ENCODE measurements around the gene MYO16.

The MYO16 gene

DNA sequence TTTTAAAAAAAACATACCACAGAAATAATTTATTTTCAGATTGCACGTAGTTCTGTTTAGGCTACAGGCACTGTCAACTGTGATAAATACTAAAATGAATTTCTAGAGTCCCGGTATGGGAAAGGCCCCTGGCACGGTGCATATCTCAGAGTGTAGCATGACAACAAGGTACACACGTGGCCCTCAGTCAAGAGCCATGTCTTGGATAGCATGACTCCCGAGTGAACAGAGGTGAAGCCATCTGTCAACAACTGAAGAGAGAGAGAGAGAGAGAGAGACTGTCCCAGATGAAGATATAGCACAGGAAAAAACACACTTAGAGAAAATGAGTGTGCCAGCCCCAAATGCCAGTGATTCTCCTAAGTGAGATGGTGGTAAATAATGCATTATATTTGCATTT lies 297.5 kb downstream of the MYO16 start:
- Histone ChIP-seq H3K36me3 (no peaks in the 10 kb centered on the region), H3K4me1 (no peaks in the 10 kb centered on the region), H3K9me3 (no peaks in the 10 kb centered on the region), H3K4me3 (ENCODE audit: low read depth, low read length) (no peak overlapping the region), H3K27me3 (peaks cover 48% of the 10 kb centered on the region)
- DNase-seq, result no peak
- TF ChIP-seq, protein P1, sequence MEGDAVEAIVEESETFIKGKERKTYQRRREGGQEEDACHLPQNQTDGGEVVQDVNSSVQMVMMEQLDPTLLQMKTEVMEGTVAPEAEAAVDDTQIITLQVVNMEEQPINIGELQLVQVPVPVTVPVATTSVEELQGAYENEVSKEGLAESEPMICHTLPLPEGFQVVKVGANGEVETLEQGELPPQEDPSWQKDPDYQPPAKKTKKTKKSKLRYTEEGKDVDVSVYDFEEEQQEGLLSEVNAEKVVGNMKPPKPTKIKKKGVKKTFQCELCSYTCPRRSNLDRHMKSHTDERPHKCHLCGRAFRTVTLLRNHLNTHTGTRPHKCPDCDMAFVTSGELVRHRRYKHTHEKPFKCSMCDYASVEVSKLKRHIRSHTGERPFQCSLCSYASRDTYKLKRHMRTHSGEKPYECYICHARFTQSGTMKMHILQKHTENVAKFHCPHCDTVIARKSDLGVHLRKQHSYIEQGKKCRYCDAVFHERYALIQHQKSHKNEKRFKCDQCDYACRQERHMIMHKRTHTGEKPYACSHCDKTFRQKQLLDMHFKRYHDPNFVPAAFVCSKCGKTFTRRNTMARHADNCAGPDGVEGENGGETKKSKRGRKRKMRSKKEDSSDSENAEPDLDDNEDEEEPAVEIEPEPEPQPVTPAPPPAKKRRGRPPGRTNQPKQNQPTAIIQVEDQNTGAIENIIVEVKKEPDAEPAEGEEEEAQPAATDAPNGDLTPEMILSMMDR (IDR thresholded peaks at IDR 0.05; ENCODE audit: low read depth, low read length), result no peak

DNA sequence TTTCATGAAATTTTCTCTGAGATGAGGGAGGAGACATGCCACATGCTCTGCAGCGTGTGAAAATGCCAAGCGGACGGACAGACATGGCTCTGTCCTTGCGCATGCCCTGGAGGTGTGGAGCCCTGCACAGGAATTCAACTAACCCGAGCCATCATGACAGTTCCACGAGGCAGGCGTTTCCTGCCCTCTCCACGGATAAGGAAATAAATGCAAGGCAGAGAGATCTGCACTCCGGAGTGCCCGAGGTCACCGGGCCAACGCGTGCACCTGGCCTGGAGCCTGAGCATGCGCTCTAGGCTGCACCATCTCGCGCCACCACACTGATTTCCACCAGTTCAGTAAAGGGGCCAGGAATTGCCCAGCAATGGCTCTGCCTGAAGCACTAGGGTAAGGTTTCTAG lies 298.2 kb downstream of the MYO16 start:
- Histone ChIP-seq H3K9me3 (no peaks in the 10 kb centered on the region), H3K4me1 (no peaks in the 10 kb centered on the region), H3K36me3 (no peaks in the 10 kb centered on the region), H3K27me3 (peaks cover 42% of the 10 kb centered on the region), H3K4me3 (ENCODE audit: low read depth, low read length) (no peak overlapping the region)
- TF ChIP-seq, protein P1 (IDR thresholded peaks at IDR 0.05; ENCODE audit: low read depth, low read length), result no peak
- DNase-seq, result no peak

DNA sequence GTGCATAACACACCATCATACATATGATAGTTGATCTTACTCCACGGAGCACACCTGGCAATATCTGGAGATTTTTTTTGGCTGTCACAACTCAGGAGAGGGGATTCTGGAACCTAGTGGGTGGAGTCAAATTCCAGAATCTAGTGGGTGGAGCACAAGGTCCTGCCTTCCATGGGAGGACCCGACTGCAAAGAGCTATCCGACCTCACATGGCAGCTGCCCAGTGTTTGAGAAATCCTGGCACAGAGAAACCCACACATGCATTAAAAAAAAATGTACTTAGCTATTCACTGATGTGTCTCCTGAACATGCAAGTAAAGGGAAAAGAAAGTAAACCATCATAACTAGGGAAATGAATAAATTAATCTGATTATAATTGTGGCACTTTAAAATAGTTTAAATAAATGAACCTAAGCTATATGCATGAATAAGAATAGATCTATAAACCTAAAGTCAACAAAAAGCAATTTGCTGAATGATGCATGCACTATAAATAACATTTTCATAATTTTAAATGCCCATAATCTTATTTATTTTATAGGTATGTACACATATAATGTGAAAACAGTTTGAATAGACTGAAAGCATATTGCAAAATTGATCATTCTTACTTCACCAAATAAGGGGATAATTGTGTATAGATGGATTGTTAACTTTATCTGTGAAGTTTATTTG lies 300.3 kb downstream of the MYO16 start:
- no peak overlapping the region for H3K4me3 ChIP-seq (ENCODE audit: low read depth, low read length)
- DNase-seq, result no peak
- no peaks in the 10 kb centered on the region for H3K36me3 ChIP-seq
- no peaks in the 10 kb centered on the region for H3K9me3 ChIP-seq
- peaks cover 22% of the 10 kb centered on the region for H3K27me3 ChIP-seq
- no peaks in the 10 kb centered on the region for H3K4me1 ChIP-seq
- TF ChIP-seq, protein P1 (IDR thresholded peaks at IDR 0.05; ENCODE audit: low read depth, low read length), result no peak

DNA sequence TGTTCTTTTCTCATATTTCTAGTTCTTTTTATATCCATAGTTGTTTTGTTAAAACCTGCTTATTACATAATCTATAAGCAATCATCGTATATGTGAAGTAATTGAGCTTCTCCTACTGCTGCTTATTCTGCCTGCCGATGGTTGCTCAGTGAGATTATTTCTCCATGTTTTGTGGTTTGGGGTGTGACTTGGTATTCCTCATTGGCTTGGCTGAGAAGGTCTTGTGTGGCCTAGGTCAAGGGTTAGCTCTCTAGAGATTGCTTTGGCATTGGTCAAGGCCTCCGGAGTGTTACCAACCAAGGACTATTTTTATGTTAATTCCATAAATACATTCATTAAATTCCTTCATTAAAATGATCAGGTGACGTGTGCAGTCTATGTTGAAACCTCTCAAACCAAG lies 302.8 kb downstream of the MYO16 start:
- H3K4me3 ChIP-seq (ENCODE audit: low read depth, low read length), result no peak overlapping the region
- peaks cover 10% of the 10 kb centered on the region for H3K27me3 ChIP-seq
- TF ChIP-seq, protein P1 (IDR thresholded peaks at IDR 0.05; ENCODE audit: low read depth, low read length), result no peak
- no peaks in the 10 kb centered on the region for H3K4me1 ChIP-seq
- no peaks in the 10 kb centered on the region for H3K9me3 ChIP-seq
- no peak for DNase-seq
- no peaks in the 10 kb centered on the region for H3K36me3 ChIP-seq

DNA sequence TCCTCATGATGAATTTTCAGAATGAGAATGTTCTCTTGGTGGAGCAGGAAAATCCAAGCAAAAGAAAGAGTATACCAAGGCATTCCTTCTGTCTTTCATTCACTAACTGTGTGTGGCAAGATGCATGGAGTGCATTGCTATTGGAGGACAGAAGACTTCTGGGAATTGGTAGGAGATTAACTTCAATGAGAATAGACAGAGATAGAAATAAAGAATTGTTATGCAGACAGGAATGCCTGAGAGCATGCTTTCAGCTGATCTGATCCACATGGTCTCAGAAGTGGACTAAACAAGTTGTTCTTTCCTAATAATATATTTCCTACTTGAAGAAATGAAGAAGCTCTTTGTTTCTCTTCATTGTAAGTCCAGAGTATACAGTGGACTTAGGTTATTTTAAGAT lies 303.6 kb downstream of the MYO16 start:
- no peaks in the 10 kb centered on the region for H3K9me3 ChIP-seq
- H3K4me3 ChIP-seq (ENCODE audit: low read depth, low read length), result no peak overlapping the region
- H3K27me3 ChIP-seq, result peaks cover 10% of the 10 kb centered on the region
- H3K4me1 ChIP-seq, result no peaks in the 10 kb centered on the region
- TF ChIP-seq, protein P1 (IDR thresholded peaks at IDR 0.05; ENCODE audit: low read depth, low read length), result no peak
- no peak for DNase-seq
- no peaks in the 10 kb centered on the region for H3K36me3 ChIP-seq

DNA sequence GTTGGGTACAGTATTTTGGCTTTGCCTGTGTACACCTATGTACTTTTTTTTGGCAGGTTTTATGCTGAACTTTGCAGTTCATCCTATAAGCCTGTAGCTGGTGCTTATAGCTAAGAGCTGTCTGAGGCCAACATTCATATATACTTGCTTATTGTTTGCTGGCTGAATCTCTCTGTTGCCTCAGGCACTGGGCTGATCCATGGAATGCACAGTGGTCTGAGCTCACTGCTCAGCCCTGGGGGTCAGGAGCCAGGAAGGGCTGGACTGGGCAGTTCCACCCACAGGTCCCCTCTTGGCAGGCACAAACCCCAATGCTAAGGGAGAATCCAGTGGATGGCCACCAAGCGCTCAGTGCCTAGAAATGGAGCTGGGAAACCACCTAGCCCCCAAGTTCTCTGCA lies 308.7 kb downstream of the MYO16 start:
- H3K36me3 ChIP-seq, result no peaks in the 10 kb centered on the region
- no peak overlapping the region for H3K4me3 ChIP-seq (ENCODE audit: low read depth, low read length)
- no peaks in the 10 kb centered on the region for H3K9me3 ChIP-seq
- DNase-seq, result no peak
- no peaks in the 10 kb centered on the region for H3K4me1 ChIP-seq
- TF ChIP-seq, protein P1 (IDR thresholded peaks at IDR 0.05; ENCODE audit: low read depth, low read length), result no peak
- H3K27me3 ChIP-seq, result peaks cover 4% of the 10 kb centered on the region; the same call in 1 of the 2 replicates

Measured in BE2C (cell line).